K562 (cell line): Measurements from ENCODE around the gene PLEKHN1. TPM values are rescaled to one million over a fixed set of nuclear protein-coding genes. Genes with fewer than 3 reads are reported as not detected.

ENCODE experiments used
- CBX1 ChIP-seq: sonication (generic); IDR thresholded peaks from 2 replicates; pipeline ENCODE4 v1.6.1; 2016; ENCODE audit warnings: antibody characterized with exemption, low read depth, mild to moderate bottlenecking
- FOXM1 ChIP-seq, 2 experiments: fragments of 450-650 bp in 1 of 2; sonication (generic) in 1 of 2; formaldehyde crosslinking in 1 of 2; IDR thresholded peaks; 2 replicates each; pipeline versions ENCODE4 v1.6.1 to v1.9.0; 2017 to 2022; ENCODE audit warnings: low read depth in 2 of 2, mild to moderate bottlenecking in 2 of 2, missing genetic modification reagents in 1 of 2, moderate library complexity in 1 of 2
- GATAD2A ChIP-seq: fragments of 450-650 bp; IDR thresholded peaks from 2 replicates; pipeline ENCODE4 v1.6.1; 2017
- HDAC3 ChIP-seq: fragments of 450-650 bp; IDR thresholded peaks from 2 replicates; pipeline ENCODE4 v1.6.1; 2018; ENCODE audit warnings: borderline replicate concordance, mild to moderate bottlenecking, moderate library complexity; ENCODE audit not compliant: partially characterized antibody
- MECOM ChIP-seq: fragments of 250-450 bp; sonication (Bioruptor Pico); IDR thresholded peaks from 2 replicates; pipeline ENCODE4 v1.8.0; 2022; ENCODE audit warnings: inconsistent platforms
- MEIS2 ChIP-seq: fragments of 450-650 bp; IDR thresholded peaks from 2 replicates; pipeline ENCODE4 v1.6.1; 2014; ENCODE audit warnings: mild to moderate bottlenecking; ENCODE audit not compliant: partially characterized antibody
- MTA1 ChIP-seq: fragments of 450-650 bp; IDR thresholded peaks from 2 replicates; pipeline ENCODE4 v1.6.1; 2017; ENCODE audit warnings: borderline replicate concordance
- PHTF2 ChIP-seq: fragments of 250-450 bp; sonication (Bioruptor Pico); IDR thresholded peaks from 2 replicates; pipeline ENCODE4 v1.5.0; 2021; ENCODE audit warnings: mild to moderate bottlenecking
- PTBP1 ChIP-seq: fragments of 200-400 bp; formaldehyde crosslinking; IDR thresholded peaks from 2 replicates; pipeline ENCODE4 v1.6.1; 2017; ENCODE audit warnings: low read depth, low read length
- SAFB ChIP-seq: fragments of 200-400 bp; formaldehyde crosslinking; IDR thresholded peaks from 2 replicates; pipeline ENCODE4 v1.6.1; 2017; ENCODE audit warnings: low read depth, low read length, borderline replicate concordance
- TBP ChIP-seq: optimal IDR thresholded peaks from 2 replicates; pipeline ENCODE3; 2011; ENCODE audit warnings: low read depth, low read length, improper control_type of control experiment
- ZNF766 ChIP-seq: fragments of 200-800 bp; sonication (Bioruptor generic); conservative IDR thresholded peaks from 2 replicates; pipeline ENCODE4 v1.6.1; 2016; ENCODE audit warnings: missing genetic modification characterization, missing compliant biosample characterization
- polyA plus RNA-seq, 8 experiments: library from polyadenylated mRNA; depleted of rRNA in 4 of 8; stranded (reverse) in 5 of 8; unstranded in 3 of 8; fragments of >200 nt; fragmentation: Nextera tagmentation in 2 of 8; fragmentation: Illumina TruSeq in 1 of 8; extraction: Ambion mirVana in 2 of 8; extraction: Trizol in 1 of 8; gene quantifications; 2 replicates each; pipeline versions ENCODE4 v1.2.1 to v1.2.3, GENCODE V29; 2011 to 2014; ENCODE audit warnings: inconsistent platforms in 1 of 8, missing spikeins in 1 of 8
- total RNA-seq, 7 experiments: library from RNA; depleted of rRNA in 6 of 7; stranded (reverse); fragments of >200 nt in 6 of 7; fragmentation: Illumina TruSeq in 2 of 7; extraction: Trizol in 2 of 7; gene quantifications; 2 replicates each; pipeline versions ENCODE4 v1.2.1 to v1.2.3, GENCODE V29; 2011 to 2021; ENCODE audit warnings: low replicate concordance in 1 of 7
- TF ChIP-seq, protein P1 (sequence below): fragments of 450-650 bp; IDR thresholded peaks from 2 replicates; pipeline ENCODE4 v1.6.1; 2014; ENCODE audit warnings: low read depth, mild to moderate bottlenecking, moderate library complexity, borderline replicate concordance
- TF ChIP-seq, protein P2 (sequence below): fragments of 250-450 bp; sonication (Bioruptor Pico); IDR thresholded peaks from 2 replicates; pipeline ENCODE4 v1.8.0; 2021; ENCODE audit warnings: moderate library complexity, mild to moderate bottlenecking, inconsistent platforms
- TF ChIP-seq, protein P3 (sequence below): fragments of 450-650 bp; IDR thresholded peaks from 2 replicates; pipeline ENCODE4 v1.6.1; 2018; ENCODE audit not compliant: partially characterized antibody

The PLEKHN1 gene
- total and polyA plus RNA-seq, 9 of the 15 experiments (the other 6 are each of a cell fraction or from before 2014, with no cell fraction given): 0.07 to 1.5 (median 0.13) TPM; not detected in 2

DNA sequence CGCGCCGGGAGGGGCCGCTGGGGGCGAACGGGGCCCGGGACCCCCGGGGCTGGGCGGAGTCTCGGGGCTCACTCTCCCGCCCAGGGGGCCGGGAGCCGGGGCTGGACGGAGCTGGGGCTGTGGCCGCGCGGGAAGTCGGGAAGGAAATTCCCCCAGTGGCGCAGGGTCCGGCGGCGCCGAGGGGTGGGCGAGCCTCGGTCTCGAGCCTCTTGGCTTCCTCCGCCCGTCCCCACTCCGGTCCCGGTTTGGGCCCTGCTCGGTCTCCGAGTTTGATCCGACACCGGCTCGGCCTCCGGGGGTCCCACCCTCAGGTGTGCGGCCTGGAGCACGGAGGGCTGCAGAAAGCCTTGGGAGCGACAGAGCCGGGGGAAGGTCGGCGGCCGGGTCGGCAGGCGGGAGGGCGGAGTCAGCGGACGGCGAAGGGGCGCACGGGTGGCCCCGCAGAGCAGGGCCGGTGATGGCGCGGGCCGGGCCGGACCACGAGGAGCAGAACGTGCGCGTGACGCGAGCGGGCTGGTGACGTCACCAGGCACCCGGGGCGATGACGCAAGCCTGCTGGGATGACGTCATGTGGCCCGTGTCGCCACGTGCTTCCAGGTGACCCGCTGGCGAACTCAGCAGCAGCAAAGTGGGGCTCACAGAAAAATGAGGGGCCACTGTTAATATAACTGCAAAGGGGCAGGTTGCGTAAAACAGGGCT is 34.2 kb downstream of the PLEKHN1 start (continued):
- TF ChIP-seq MECOM (CRISPR knock-in tag) (peak; percentile 61; the same call in 1 of the 2 replicates), CBX1 (peak; percentile 91), FOXM1 (IDR thresholded peaks at IDR 0.05; ENCODE audit: low read depth) (no peak), FOXM1 (CRISPR knock-in tag; IDR thresholded peaks at IDR 0.05; ENCODE audit: low read depth) (peak; percentile 98), HDAC3 (no peak), MEIS2 (no peak), TBP (peak; percentile 68), ZNF766 (CRISPR knock-in tag) (no peak), SAFB (peak; percentile 75; the same call in 1 of the 2 replicates), PHTF2 (CRISPR knock-in tag) (no peak), MTA1 (peak; percentile 91), PTBP1 (0 out of 2 replicates have a peak, but pooled peaks have one; percentile 24), GATAD2A (peak; percentile 93)
- TF ChIP-seq, protein P1, sequence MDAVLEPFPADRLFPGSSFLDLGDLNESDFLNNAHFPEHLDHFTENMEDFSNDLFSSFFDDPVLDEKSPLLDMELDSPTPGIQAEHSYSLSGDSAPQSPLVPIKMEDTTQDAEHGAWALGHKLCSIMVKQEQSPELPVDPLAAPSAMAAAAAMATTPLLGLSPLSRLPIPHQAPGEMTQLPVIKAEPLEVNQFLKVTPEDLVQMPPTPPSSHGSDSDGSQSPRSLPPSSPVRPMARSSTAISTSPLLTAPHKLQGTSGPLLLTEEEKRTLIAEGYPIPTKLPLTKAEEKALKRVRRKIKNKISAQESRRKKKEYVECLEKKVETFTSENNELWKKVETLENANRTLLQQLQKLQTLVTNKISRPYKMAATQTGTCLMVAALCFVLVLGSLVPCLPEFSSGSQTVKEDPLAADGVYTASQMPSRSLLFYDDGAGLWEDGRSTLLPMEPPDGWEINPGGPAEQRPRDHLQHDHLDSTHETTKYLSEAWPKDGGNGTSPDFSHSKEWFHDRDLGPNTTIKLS: peak; percentile 94
- TF ChIP-seq, protein P2, sequence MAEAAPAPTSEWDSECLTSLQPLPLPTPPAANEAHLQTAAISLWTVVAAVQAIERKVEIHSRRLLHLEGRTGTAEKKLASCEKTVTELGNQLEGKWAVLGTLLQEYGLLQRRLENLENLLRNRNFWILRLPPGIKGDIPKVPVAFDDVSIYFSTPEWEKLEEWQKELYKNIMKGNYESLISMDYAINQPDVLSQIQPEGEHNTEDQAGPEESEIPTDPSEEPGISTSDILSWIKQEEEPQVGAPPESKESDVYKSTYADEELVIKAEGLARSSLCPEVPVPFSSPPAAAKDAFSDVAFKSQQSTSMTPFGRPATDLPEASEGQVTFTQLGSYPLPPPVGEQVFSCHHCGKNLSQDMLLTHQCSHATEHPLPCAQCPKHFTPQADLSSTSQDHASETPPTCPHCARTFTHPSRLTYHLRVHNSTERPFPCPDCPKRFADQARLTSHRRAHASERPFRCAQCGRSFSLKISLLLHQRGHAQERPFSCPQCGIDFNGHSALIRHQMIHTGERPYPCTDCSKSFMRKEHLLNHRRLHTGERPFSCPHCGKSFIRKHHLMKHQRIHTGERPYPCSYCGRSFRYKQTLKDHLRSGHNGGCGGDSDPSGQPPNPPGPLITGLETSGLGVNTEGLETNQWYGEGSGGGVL (CRISPR knock-in tag): no peak
- TF ChIP-seq, protein P3, sequence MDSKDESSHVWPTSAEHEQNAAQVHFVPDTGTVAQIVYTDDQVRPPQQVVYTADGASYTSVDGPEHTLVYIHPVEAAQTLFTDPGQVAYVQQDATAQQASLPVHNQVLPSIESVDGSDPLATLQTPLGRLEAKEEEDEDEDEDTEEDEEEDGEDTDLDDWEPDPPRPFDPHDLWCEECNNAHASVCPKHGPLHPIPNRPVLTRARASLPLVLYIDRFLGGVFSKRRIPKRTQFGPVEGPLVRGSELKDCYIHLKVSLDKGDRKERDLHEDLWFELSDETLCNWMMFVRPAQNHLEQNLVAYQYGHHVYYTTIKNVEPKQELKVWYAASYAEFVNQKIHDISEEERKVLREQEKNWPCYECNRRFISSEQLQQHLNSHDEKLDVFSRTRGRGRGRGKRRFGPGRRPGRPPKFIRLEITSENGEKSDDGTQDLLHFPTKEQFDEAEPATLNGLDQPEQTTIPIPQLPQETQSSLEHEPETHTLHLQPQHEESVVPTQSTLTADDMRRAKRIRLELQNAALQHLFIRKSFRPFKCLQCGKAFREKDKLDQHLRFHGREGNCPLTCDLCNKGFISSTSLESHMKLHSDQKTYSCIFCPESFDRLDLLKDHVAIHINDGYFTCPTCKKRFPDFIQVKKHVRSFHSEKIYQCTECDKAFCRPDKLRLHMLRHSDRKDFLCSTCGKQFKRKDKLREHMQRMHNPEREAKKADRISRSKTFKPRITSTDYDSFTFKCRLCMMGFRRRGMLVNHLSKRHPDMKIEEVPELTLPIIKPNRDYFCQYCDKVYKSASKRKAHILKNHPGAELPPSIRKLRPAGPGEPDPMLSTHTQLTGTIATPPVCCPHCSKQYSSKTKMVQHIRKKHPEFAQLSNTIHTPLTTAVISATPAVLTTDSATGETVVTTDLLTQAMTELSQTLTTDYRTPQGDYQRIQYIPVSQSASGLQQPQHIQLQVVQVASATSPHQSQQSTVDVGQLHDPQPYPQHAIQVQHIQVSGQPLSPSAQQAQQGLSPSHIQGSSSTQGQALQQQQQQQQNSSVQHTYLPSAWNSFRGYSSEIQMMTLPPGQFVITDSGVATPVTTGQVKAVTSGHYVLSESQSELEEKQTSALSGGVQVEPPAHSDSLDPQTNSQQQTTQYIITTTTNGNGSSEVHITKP: peak; percentile 48
